GM12865 (cell line): ENCODE data around the gene OGDH.

Source experiments
- DNase-seq: peaks from one replicate; pipeline ENCODE4 v3.0.0; 2010; ENCODE audit warnings: low read depth
- H3K4me3 ChIP-seq: 2 replicates; pipeline ENCODE4 v1.5.1; 2011; ENCODE audit warnings: mild to moderate bottlenecking, low read depth, low read length, control low read depth
- CTCF ChIP-seq: IDR thresholded peaks from 2 replicates; pipeline ENCODE4 v1.5.1; 2011; ENCODE audit warnings: low read length, control low read depth, low read depth, inconsistent platforms; ENCODE audit not compliant: insufficient read depth; ENCODE audit errors: missing control alignments

The OGDH gene

GRCh38 chr7:44633254-44634186, 27.1 kb downstream of the OGDH start:
- peak; percentile 93 for DNase-seq
- H3K4me3 ChIP-seq = no peak overlapping the region
- no peak for TF ChIP-seq CTCF

GRCh38 chr7:44634187-44634838, 27.9 kb downstream of the OGDH start:
- TF ChIP-seq CTCF = no peak
- no peak for DNase-seq
- no peak overlapping the region for H3K4me3 ChIP-seq

- TF ChIP-seq CTCF = no peak
- no peak for DNase-seq
- no peak overlapping the region for H3K4me3 ChIP-seq
Observed at GRCh38 chr7:44634839-44635591, 28.6 kb downstream of the OGDH start.

GRCh38 chr7:44636041-44636584, 29.7 kb downstream of the OGDH start:
- TF ChIP-seq CTCF = no peak
- no peak overlapping the region for H3K4me3 ChIP-seq
- DNase-seq = no peak

GRCh38 chr7:44636926-44637325, 30.5 kb downstream of the OGDH start:
- H3K4me3 ChIP-seq = no peak overlapping the region
- no peak for TF ChIP-seq CTCF
- no peak for DNase-seq

- peak; percentile 93 for DNase-seq
- H3K4me3 ChIP-seq = peak overlapping the region; percentile 50
- no peak for TF ChIP-seq CTCF
Observed at GRCh38 chr7:44637788-44638594, 31.6 kb downstream of the OGDH start.
